ACC112 (cell line): ENCODE results near the gene WNT11.

Experiments used
- H2AFZ ChIP-seq: fragments of 200-600 bp; sonication (generic); one replicate; pipeline ENCODE4 v1.6.0; 2017; ENCODE audit warnings: antibody characterized with exemption, low read length; ENCODE audit not compliant: unreplicated experiment
- H3K27ac ChIP-seq: fragments of 200-600 bp; sonication (generic); 2 replicates; pipeline ENCODE4 v1.5.1; 2014; ENCODE audit warnings: low read depth, mild to moderate bottlenecking, antibody characterized with exemption, low read length, moderate library complexity
- H3K27me3 ChIP-seq: fragments of 200-600 bp; sonication (generic); 2 replicates; pipeline ENCODE4 v1.6.1; 2014; ENCODE audit warnings: mild to moderate bottlenecking, antibody characterized with exemption, low read length, moderate library complexity, mixed read lengths; ENCODE audit not compliant: insufficient read depth
- H3K36me3 ChIP-seq: fragments of 200-600 bp; sonication (generic); 2 replicates; pipeline ENCODE4 v1.6.1; 2016; ENCODE audit warnings: mild to moderate bottlenecking, antibody characterized with exemption, low read length, moderate library complexity, mixed read lengths; ENCODE audit not compliant: insufficient read depth
- H3K4me1 ChIP-seq: fragments of 200-600 bp; sonication (generic); one replicate; pipeline ENCODE4 v1.6.1; 2016; ENCODE audit warnings: low read length, mixed read lengths; ENCODE audit not compliant: insufficient read depth, unreplicated experiment, control insufficient read depth
- H3K4me3 ChIP-seq: fragments of 200-600 bp; sonication (generic); 2 replicates; pipeline ENCODE4 v1.5.1; 2014; ENCODE audit warnings: mild to moderate bottlenecking, low read depth, low read length
- H3K79me2 ChIP-seq: fragments of 200-600 bp; sonication (generic); one replicate; pipeline ENCODE4 v1.6.0; 2016; ENCODE audit warnings: low read length; ENCODE audit not compliant: control insufficient read depth, unreplicated experiment, insufficient read depth

Gene WNT11

GRCh38 chr11:76208438-76209374, 2.4 kb upstream of the WNT11 start:
- Histone ChIP-seq H3K4me3 (peak overlapping the region; percentile 75), H3K27ac (no peak overlapping the region), H2AFZ (peak overlapping the region; percentile 47), H3K4me1 (no peaks in the 10 kb centered on the region), H3K36me3 (no peaks in the 10 kb centered on the region), H3K27me3 (peaks cover 55% of the 10 kb centered on the region), H3K79me2 (no peaks in the 10 kb centered on the region)

GRCh38 chr11:76207642-76208401, 1.5 kb upstream of the WNT11 start:
- no peaks in the 10 kb centered on the region for H3K79me2 ChIP-seq
- no peaks in the 10 kb centered on the region for H3K4me1 ChIP-seq
- H3K4me3 ChIP-seq: peak overlapping the region; percentile 75
- no peaks in the 10 kb centered on the region for H3K36me3 ChIP-seq
- H2AFZ ChIP-seq: peak overlapping the region; percentile 49
- H3K27me3 ChIP-seq: peaks cover 55% of the 10 kb centered on the region
- no peak overlapping the region for H3K27ac ChIP-seq

- Histone ChIP-seq H2AFZ (peak overlapping the region; percentile 15), H3K4me3 (peak overlapping the region; percentile 75), H3K36me3 (no peaks in the 10 kb centered on the region), H3K79me2 (no peaks in the 10 kb centered on the region), H3K27me3 (peaks cover 49% of the 10 kb centered on the region), H3K27ac (no peak overlapping the region), H3K4me1 (no peaks in the 10 kb centered on the region)
These were observed 300 bp downstream of the WNT11 start for GRCh38 chr11:76206077-76206326.

GRCh38 chr11:76205252-76206076, 838 bp downstream of the WNT11 start:
- Histone ChIP-seq H3K36me3 (no peaks in the 10 kb centered on the region), H3K4me3 (no peak overlapping the region), H3K79me2 (no peaks in the 10 kb centered on the region), H3K27me3 (peaks cover 43% of the 10 kb centered on the region), H3K4me1 (no peaks in the 10 kb centered on the region), H2AFZ (no peak overlapping the region), H3K27ac (no peak overlapping the region)

GRCh38 chr11:76203937-76204336, 2.4 kb downstream of the WNT11 start:
- no peaks in the 10 kb centered on the region for H3K79me2 ChIP-seq
- no peaks in the 10 kb centered on the region for H3K36me3 ChIP-seq
- H2AFZ ChIP-seq: no peak overlapping the region
- no peak overlapping the region for H3K27ac ChIP-seq
- H3K4me1 ChIP-seq: no peaks in the 10 kb centered on the region
- H3K27me3 ChIP-seq: peaks cover 29% of the 10 kb centered on the region
- H3K4me3 ChIP-seq: no peak overlapping the region

GRCh38 chr11:76203131-76203925, 3.0 kb downstream of the WNT11 start:
- Histone ChIP-seq H3K27ac (no peak overlapping the region), H3K27me3 (peaks cover 26% of the 10 kb centered on the region), H2AFZ (no peak overlapping the region), H3K79me2 (no peaks in the 10 kb centered on the region), H3K36me3 (no peaks in the 10 kb centered on the region), H3K4me3 (no peak overlapping the region), H3K4me1 (no peaks in the 10 kb centered on the region)

- peaks cover 15% of the 10 kb centered on the region; the same call in 1 of the 2 replicates for H3K27me3 ChIP-seq
- no peaks in the 10 kb centered on the region for H3K79me2 ChIP-seq
- no peak overlapping the region for H2AFZ ChIP-seq
- no peak overlapping the region for H3K4me3 ChIP-seq
- no peaks in the 10 kb centered on the region for H3K36me3 ChIP-seq
- no peak overlapping the region for H3K27ac ChIP-seq
- no peaks in the 10 kb centered on the region for H3K4me1 ChIP-seq
These were observed 4.5 kb downstream of the WNT11 start for GRCh38 chr11:76201672-76202412.

GRCh38 chr11:76201056-76201455, 5.2 kb downstream of the WNT11 start:
- Histone ChIP-seq H3K79me2 (no peaks in the 10 kb centered on the region), H3K36me3 (no peaks in the 10 kb centered on the region), H2AFZ (no peak overlapping the region), H3K4me3 (no peak overlapping the region), H3K4me1 (no peaks in the 10 kb centered on the region), H3K27me3 (peaks cover 9% of the 10 kb centered on the region; the same call in 1 of the 2 replicates), H3K27ac (no peak overlapping the region)

GRCh38 chr11:76200006-76200940, 6.0 kb downstream of the WNT11 start:
- H3K27me3 ChIP-seq: peaks cover 1% of the 10 kb centered on the region; the same call in 1 of the 2 replicates
- no peak overlapping the region for H2AFZ ChIP-seq
- no peaks in the 10 kb centered on the region for H3K4me1 ChIP-seq
- no peaks in the 10 kb centered on the region for H3K36me3 ChIP-seq
- H3K4me3 ChIP-seq: no peak overlapping the region
- H3K27ac ChIP-seq: no peak overlapping the region
- H3K79me2 ChIP-seq: no peaks in the 10 kb centered on the region
